ENCODE measurements around the gene ABCD4.

GRCh38 chr14:74249433-74250375, 53.0 kb downstream of the ABCD4 start:
- TF ChIP-seq CTCF (IDR thresholded peaks at IDR 0.05) (no peak), POLR2A (IDR thresholded peaks at IDR 0.05) (no peak)

Measured in esophagus squamous epithelium (tissue), 4 donors.